RWPE2 (cell line): ENCODE results near the gene ANO3.

Experiments
- ATAC-seq: fragments of 200-7000 bp; cut with Tn5 transposase; 3 replicates; pipeline ENCODE4 v1.9.1; 2021; ENCODE audit warnings: low read depth
- DNase-seq: peaks from one replicate; pipeline ENCODE4 v3.0.0-alpha.2; 2020; ENCODE audit warnings: low spot score
- H3K27ac ChIP-seq: fragments of 450-650 bp; 2 replicates; pipeline ENCODE4 v1.5.1; 2017; ENCODE audit warnings: mild to moderate bottlenecking; ENCODE audit not compliant: poor library complexity, severe bottlenecking
- H3K27me3 ChIP-seq: fragments of 250-450 bp; sonication (Bioruptor Pico); 2 replicates; pipeline ENCODE4 v1.5.1; 2021; ENCODE audit warnings: mild to moderate bottlenecking, moderate library complexity; ENCODE audit not compliant: insufficient read depth, poor library complexity, severe bottlenecking
- H3K36me3 ChIP-seq: fragments of 250-450 bp; sonication (Bioruptor Pico); 2 replicates; pipeline ENCODE4 v1.5.1; 2020; ENCODE audit warnings: low read depth, mild to moderate bottlenecking, moderate library complexity
- H3K4me1 ChIP-seq: fragments of 250-450 bp; sonication (Bioruptor Pico); 2 replicates; pipeline ENCODE4 v1.5.1; 2021; ENCODE audit warnings: mild to moderate bottlenecking, moderate library complexity; ENCODE audit not compliant: insufficient read depth, poor library complexity, severe bottlenecking
- H3K4me3 ChIP-seq: fragments of 250-450 bp; sonication (Bioruptor Pico); 2 replicates; pipeline ENCODE4 v1.5.1; 2021; ENCODE audit warnings: mild to moderate bottlenecking, moderate library complexity; ENCODE audit not compliant: severe bottlenecking
- H3K9me3 ChIP-seq: fragments of 250-450 bp; sonication (Bioruptor Pico); 2 replicates; pipeline ENCODE4 v1.5.1; 2021; ENCODE audit warnings: mild to moderate bottlenecking, moderate library complexity; ENCODE audit not compliant: severe bottlenecking
- CTCF ChIP-seq: fragments of 450-650 bp; IDR thresholded peaks from one replicate; pipeline ENCODE4 v1.5.1; 2017; ENCODE audit warnings: mild to moderate bottlenecking, moderate library complexity; ENCODE audit not compliant: poor library complexity, severe bottlenecking

Gene ANO3

GRCh38 chr11:26348776-26349175 lies 16.8 kb downstream of the ANO3 start:
- Histone ChIP-seq H3K9me3 (no peaks in the 10 kb centered on the region), H3K27me3 (peaks cover 2% of the 10 kb centered on the region), H3K4me1 (no peaks in the 10 kb centered on the region), H3K27ac (no peak overlapping the region), H3K36me3 (no peaks in the 10 kb centered on the region), H3K4me3 (no peak overlapping the region)
- DNase-seq: no peak
- ATAC-seq: no peak
- TF ChIP-seq CTCF: no peak

GRCh38 chr11:26350002-26350401 lies 18.1 kb downstream of the ANO3 start:
- no peak for ATAC-seq
- Histone ChIP-seq H3K9me3 (no peaks in the 10 kb centered on the region), H3K4me3 (no peak overlapping the region), H3K4me1 (no peaks in the 10 kb centered on the region), H3K36me3 (no peaks in the 10 kb centered on the region), H3K27me3 (no peaks in the 10 kb centered on the region), H3K27ac (no peak overlapping the region)
- no peak for TF ChIP-seq CTCF
- DNase-seq: no peak

- Histone ChIP-seq H3K27ac (no peak overlapping the region), H3K27me3 (no peaks in the 10 kb centered on the region), H3K4me1 (no peaks in the 10 kb centered on the region), H3K9me3 (no peaks in the 10 kb centered on the region), H3K4me3 (no peak overlapping the region), H3K36me3 (no peaks in the 10 kb centered on the region)
- ATAC-seq: no peak
- DNase-seq: no peak
- TF ChIP-seq CTCF: no peak
Observed at GRCh38 chr11:26353010-26353409, 21.1 kb downstream of the ANO3 start.

GRCh38 chr11:26359055-26359454 lies 27.1 kb downstream of the ANO3 start:
- no peak for TF ChIP-seq CTCF
- no peak for DNase-seq

GRCh38 chr11:26365284-26365683 lies 33.4 kb downstream of the ANO3 start:
- no peak overlapping the region for H3K4me3 ChIP-seq
- H3K27me3 ChIP-seq: no peaks in the 10 kb centered on the region
- H3K9me3 ChIP-seq: no peaks in the 10 kb centered on the region
- DNase-seq (no peak), ATAC-seq (no peak)
- no peaks in the 10 kb centered on the region for H3K4me1 ChIP-seq
- no peak for TF ChIP-seq CTCF
- H3K36me3 ChIP-seq: no peaks in the 10 kb centered on the region
- no peak overlapping the region for H3K27ac ChIP-seq

More at GRCh38 chr11:26359055-26359454, 27.1 kb downstream of the ANO3 start:
- H3K36me3 ChIP-seq: no peaks in the 10 kb centered on the region
- no peak overlapping the region for H3K27ac ChIP-seq
- no peaks in the 10 kb centered on the region for H3K9me3 ChIP-seq
- no peak for ATAC-seq
- no peak overlapping the region for H3K4me3 ChIP-seq
- H3K4me1 ChIP-seq: no peaks in the 10 kb centered on the region
- no peaks in the 10 kb centered on the region for H3K27me3 ChIP-seq
